Suprapubic skin (tissue), 4 donors: Measurements from ENCODE around the gene PRXL2B.

Source experiments
- CTCF ChIP-seq, 2 donors: fragments of 200-600 bp in 1 of 2; fragments of 450-650 bp in 1 of 2; sonication (generic) in 1 of 2; IDR thresholded peaks; one replicate each; pipeline ENCODE4 v1.5.1; 2016 to 2019; ENCODE audit warnings: antibody characterized with exemption in 2 of 2, mild to moderate bottlenecking in 1 of 2, moderate library complexity in 1 of 2
- EP300 ChIP-seq: sonication (generic); formaldehyde crosslinking; IDR thresholded peaks from one replicate; pipeline ENCODE4 v1.6.1; 2017; ENCODE audit warnings: antibody characterized with exemption
- POLR2A ChIP-seq, 2 donors: fragments of 450-650 bp; IDR thresholded peaks; one replicate each; pipeline ENCODE4 v1.6.1; 2017; ENCODE audit warnings: antibody characterized with exemption in 2 of 2, mild to moderate bottlenecking in 2 of 2, moderate library complexity in 2 of 2
- POLR2AphosphoS5 ChIP-seq, 3 donors: sonication (generic); formaldehyde crosslinking; IDR thresholded peaks; one replicate each; pipeline ENCODE4 v1.6.1; 2017; ENCODE audit warnings: antibody characterized with exemption in 3 of 3

DNA sequence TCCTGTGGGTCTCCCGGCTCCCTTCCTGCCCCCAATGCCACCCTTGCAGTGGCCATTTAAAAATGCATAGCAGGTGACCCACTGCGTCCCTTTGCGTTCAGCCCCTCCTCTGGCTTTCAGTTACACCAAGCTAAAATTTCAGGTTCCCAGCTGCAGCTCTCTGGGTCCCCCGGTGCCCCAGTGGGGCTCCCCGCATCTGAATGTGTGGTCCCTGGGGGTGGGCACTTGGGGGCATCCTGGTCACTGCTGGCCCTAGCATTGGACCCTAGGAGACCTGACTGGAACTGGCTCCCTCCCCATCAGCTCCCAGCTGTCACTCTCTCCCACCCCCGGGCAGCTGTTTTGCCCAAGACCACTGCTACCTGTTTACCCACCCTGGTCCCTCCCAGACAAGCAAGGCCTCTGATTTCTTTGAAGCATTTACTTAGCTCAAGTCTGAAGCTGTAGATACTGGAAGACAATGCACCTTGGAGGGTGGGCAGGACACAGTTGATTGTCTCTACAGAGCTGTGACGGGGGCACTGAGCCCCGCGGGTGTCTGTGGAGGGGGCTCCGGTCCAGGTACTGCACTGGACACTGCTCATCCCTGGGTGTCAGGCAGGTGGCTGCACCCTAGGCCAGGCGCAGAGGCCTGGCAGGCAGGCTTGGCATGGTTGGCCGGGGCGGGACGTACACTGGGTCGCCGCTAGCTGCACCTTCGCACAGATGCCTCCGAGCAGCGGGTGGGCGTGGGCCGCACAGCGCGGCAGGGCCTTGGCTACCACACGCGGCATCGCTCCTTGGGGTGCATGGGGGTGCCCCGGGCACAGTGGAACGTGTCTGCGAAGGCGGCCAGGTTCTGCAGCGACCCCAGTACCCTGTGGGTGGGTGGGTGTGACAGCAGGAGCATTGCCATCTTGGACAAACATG is 3.9 kb downstream of the PRXL2B start:
- TF ChIP-seq CTCF (IDR thresholded peaks at IDR 0.05) (no peak), POLR2AphosphoS5 (IDR thresholded peaks at IDR 0.05) (no peak), POLR2A (IDR thresholded peaks at IDR 0.05) (no peak), EP300 (no peak)
